GM12801 (cell line): ENCODE measurements around the gene CMAS.

Source experiments
- TF ChIP-seq, protein P1 (sequence below): IDR thresholded peaks from one replicate; pipeline ENCODE4 v1.5.1; 2011; ENCODE audit warnings: control low read depth; ENCODE audit not compliant: insufficient read length; ENCODE audit errors: extremely low read depth

The CMAS gene

DNA sequence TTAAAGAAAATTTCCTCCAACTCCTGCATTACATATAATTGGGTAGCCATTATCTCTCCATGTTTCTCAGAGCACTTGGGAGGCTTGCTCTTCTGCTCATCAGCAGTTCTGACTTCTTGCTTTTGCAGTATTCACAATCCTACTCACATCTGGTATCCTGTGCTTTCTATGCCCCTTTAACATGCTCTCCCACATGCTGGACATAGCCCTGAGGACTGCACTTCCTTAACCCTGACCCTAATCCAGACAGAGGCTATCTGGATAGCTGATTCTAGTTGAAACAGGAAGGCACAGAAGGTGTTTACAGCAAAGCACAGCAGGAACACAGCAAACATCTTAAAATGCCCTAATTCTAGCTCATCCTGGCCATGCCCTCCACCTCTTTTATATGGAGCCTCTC lies 7.3 kb upstream of the CMAS start:
- TF ChIP-seq, protein P1, sequence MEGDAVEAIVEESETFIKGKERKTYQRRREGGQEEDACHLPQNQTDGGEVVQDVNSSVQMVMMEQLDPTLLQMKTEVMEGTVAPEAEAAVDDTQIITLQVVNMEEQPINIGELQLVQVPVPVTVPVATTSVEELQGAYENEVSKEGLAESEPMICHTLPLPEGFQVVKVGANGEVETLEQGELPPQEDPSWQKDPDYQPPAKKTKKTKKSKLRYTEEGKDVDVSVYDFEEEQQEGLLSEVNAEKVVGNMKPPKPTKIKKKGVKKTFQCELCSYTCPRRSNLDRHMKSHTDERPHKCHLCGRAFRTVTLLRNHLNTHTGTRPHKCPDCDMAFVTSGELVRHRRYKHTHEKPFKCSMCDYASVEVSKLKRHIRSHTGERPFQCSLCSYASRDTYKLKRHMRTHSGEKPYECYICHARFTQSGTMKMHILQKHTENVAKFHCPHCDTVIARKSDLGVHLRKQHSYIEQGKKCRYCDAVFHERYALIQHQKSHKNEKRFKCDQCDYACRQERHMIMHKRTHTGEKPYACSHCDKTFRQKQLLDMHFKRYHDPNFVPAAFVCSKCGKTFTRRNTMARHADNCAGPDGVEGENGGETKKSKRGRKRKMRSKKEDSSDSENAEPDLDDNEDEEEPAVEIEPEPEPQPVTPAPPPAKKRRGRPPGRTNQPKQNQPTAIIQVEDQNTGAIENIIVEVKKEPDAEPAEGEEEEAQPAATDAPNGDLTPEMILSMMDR = no peak

DNA sequence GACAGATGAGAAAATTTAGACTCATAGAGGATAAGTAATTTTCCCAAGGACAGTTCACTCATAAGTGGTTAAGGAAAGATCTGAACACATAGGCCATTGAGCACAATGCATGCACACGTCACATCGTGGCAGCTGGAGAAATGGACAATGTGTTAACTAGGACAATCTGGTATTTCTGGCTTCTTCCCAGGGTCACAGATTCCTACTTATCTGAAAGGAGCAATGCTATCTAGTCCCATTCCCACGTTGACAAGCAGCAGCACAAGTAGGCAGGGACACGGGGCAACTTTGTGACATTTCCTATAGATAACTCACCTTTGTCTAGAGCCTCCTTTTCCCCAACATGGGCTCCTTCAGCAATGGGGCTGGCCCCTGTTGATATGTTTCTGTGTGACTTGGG lies 6.7 kb upstream of the CMAS start:
- TF ChIP-seq, protein P1 = no peak

DNA sequence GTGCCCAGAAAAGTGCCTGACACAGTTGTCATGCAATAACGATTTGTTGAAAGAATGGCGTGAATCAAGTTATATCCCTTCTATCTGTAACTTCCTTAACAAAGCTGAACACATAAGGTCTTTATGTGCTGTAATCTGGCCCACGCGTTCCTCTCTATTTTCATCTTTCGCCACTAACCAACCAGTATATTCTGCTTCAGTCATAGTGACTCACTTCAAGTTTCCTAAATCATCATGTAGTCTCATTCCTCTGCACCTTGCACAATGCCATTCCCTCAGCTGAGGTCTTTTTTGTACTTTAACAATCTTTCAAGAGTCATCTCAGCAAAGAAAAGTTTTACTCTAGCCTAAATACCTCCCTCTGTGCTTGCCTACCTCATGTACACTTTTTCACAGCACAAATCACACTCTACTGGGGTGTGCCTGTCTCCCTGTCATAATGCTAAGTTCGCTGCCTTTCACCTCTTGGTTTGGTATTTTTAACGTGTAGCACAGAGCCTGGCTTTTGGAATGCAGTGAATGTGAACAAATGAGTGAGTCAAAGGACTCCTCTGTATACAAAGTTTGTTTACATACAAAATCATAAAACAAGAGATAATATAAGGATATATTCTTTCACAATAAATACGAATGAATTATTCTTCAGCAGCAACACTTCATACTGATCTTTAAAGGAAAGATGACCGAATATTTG lies 2.9 kb upstream of the CMAS start:
- TF ChIP-seq, protein P1 = no peak

DNA sequence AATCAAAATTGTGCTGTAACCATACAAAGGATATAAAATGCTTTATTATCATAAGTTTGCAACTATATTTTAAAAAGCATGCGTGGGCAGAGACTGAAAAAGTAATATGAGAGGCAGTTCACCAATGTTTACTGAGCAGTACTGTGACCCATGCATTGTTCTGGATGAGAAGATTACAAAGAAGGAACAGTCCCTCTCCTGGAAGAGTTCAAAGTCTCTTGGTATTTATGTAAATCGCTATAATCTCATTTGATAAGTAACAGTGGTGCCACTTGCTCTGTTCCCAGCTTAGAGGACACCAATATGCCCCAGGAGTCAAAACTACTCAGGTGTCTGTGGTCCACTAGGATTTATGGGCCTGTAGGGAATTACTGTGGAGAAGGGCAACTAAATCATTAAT lies 2.1 kb upstream of the CMAS start:
- TF ChIP-seq, protein P1 = no peak

DNA sequence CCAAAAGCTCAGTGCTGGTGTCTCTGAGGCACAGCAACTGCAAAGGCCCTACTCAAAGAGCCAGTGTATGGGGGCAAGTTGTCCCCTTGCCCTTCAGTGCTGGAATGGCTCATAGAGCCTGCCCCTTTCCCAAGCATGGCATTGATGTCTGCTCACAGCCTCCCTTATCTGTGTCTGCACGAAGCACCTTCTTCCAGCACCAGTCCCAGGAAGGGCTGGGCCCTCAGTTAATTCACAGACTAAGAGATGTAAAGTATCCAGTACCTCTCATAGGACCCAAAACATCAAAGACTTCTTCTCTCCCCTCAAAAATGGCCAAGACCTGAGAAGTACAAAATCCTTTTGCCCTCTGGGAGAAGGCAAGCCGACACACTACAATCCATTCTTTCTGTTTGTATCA lies 1.6 kb upstream of the CMAS start:
- TF ChIP-seq, protein P1 = no peak

DNA sequence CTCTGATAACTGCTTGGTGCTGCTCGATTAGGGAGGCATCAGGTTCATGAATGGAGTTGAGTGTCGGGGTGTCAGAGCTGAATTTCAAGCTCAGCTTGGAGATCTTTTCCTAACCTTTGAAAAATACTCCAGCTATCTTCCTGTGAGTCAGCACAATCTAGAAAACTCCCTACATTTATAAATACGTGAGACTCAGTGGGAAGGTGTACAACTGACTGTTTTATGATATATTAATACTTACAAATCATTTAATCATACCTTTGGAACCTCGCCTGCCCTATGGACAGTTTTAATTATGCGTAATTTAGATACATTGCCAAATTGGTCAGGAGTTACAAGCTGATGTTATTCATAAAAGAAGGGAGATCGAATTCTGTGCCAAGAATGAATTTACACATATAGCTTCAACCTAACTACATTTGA lies 961 bp downstream of the CMAS start:
- TF ChIP-seq, protein P1 = no peak

DNA sequence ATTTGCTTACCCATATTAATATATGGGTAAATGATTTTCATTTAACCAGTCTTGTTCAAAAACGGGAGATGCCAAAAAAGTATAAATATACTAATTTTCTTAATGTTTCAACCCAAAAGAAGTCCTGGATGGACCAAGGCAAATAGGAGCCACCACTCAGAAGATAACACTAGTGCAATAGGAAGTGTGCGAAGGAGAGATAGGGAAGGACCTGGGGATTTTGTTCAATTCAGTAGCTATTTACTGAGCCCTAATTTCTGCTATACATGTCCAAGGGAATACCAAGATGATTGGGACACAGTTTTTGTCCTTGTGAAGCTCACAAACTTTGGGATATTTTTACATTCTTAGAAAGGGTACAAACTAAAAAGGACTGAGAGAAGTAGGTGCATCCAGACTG lies 1.5 kb downstream of the CMAS start:
- TF ChIP-seq, protein P1 = no peak
